K562 (cell line): ENCODE data around the gene RBM3. TPM values are rescaled to one million over a fixed set of nuclear protein-coding genes. Genes with fewer than 3 reads are reported as not detected.
A peak's percentile ranks its signal among the peaks of the same experiment; 100 is the strongest.

Experiments
- ATAC-seq: fragments of 200-7000 bp; cut with Tn5 transposase; 3 replicates; pipeline ENCODE4 v1.9.1; 2020; ENCODE audit warnings: moderate library complexity
- BruUV-seq: library from RNA; stranded (reverse); fragments of 400-500 nt; replicated peaks from 2 replicates; lab custom pipeline; 2021; lab: Mats Ljungman, UMichigan
- CTCF ChIA-PET: fragments of 300-600 bp; formaldehyde crosslinking; extraction: SDS; loops from one replicate; lab custom pipeline; 2021; ENCODE audit warnings: low intra/inter-chr PET ratio; lab: Yijun Ruan, JAX
- POLR2A ChIA-PET: fragments of 300-600, 350-650 bp; sonication (Branson Sonifier 250); formaldehyde crosslinking; extraction: SDS; loops from one replicate; lab custom pipeline; 2021; ENCODE audit warnings: antibody characterized with exemption, inconsistent platforms; lab: Yijun Ruan, JAX
- DNase-seq, 4 experiments: peaks; one replicate each; pipeline versions ENCODE4 v3.0.0 to v3.0.0-alpha.2; 2011 to 2018; ENCODE audit warnings: low spot score in 3 of 4, mixed read lengths in 3 of 4; ENCODE audit errors: extremely low read depth in 1 of 4
- FAIRE-seq: peaks from 2 replicates; lab custom pipeline; 2011; peaks lifted over from hg19 to GRCh38; lab: Jason Lieb, UNC
- H2AFZ ChIP-seq: 2 replicates; pipeline ENCODE4 v1.6.0; 2011; ENCODE audit warnings: low read depth, low read length, control low read depth, inconsistent platforms
- H3K27ac ChIP-seq: fragments of 200-600 bp; 3 replicates; pipeline ENCODE4 v1.8.0; 2011; ENCODE audit warnings: low read depth, mild to moderate bottlenecking, control low read depth, inconsistent platforms, low read length, moderate library complexity, mixed read lengths; ENCODE audit errors: extremely low read depth
- H3K27me3 ChIP-seq, 2 experiments: fragments of 300-600 bp in 1 of 2; 2 replicates in 1 of 2; 3 replicates in 1 of 2; pipeline versions ENCODE4 v1.6.0 to v1.8.0; 2011; ENCODE audit warnings: inconsistent platforms in 2 of 2, low read length in 2 of 2, mild to moderate bottlenecking in 1 of 2, mixed read lengths in 1 of 2, moderate library complexity in 1 of 2; ENCODE audit not compliant: control insufficient read depth in 2 of 2, insufficient read depth in 2 of 2
- H3K36me3 ChIP-seq: fragments of 300-600 bp; 3 replicates; pipeline ENCODE4 v1.8.0; 2011; ENCODE audit warnings: mild to moderate bottlenecking, low read length, inconsistent platforms; ENCODE audit not compliant: control insufficient read depth, insufficient read depth
- H3K4me1 ChIP-seq, 2 experiments: fragments of 200-600 bp in 1 of 2; replicated peaks in 1 of 2; 2 replicates in 1 of 2; 3 replicates in 1 of 2; pipeline versions ENCODE4 v1.5.1 to v1.8.0; 2011; ENCODE audit warnings: inconsistent platforms in 2 of 2, low read length in 2 of 2, mild to moderate bottlenecking in 1 of 2, mixed read lengths in 1 of 2, moderate library complexity in 1 of 2; ENCODE audit not compliant: control insufficient read depth in 2 of 2, insufficient read depth in 2 of 2
- H3K4me2 ChIP-seq: 2 replicates; pipeline ENCODE4 v1.6.1; 2011; ENCODE audit warnings: low read length, control low read depth, inconsistent platforms, mixed read lengths; ENCODE audit not compliant: insufficient read depth
- H3K4me3 ChIP-seq: fragments of 200-600 bp; sonication (generic), shearing (Covaris generic); 2 replicates; pipeline ENCODE4 v1.5.1; 2016; ENCODE audit warnings: control low read depth, inconsistent platforms
- H3K79me2 ChIP-seq: fragments of 200-600 bp; 3 replicates; pipeline ENCODE4 v1.8.0; 2011; ENCODE audit warnings: low read length, inconsistent platforms; ENCODE audit not compliant: control insufficient read depth, insufficient read depth
- H3K9ac ChIP-seq, 2 experiments: 2 replicates each; pipeline versions ENCODE4 v1.6.0 to v1.6.1; 2011; ENCODE audit warnings: low read depth in 2 of 2, low read length in 2 of 2, control low read depth in 1 of 2, inconsistent platforms in 1 of 2, mild to moderate bottlenecking in 1 of 2, mixed read lengths in 1 of 2; ENCODE audit not compliant: insufficient read depth in 1 of 2
- H3K9me1 ChIP-seq: one replicate; pipeline ENCODE4 v1.6.0; 2011; ENCODE audit warnings: inconsistent platforms, mild to moderate bottlenecking, low read length, moderate library complexity; ENCODE audit not compliant: control insufficient read depth, insufficient read depth
- H3K9me3 ChIP-seq: replicated peaks from 2 replicates; pipeline ENCODE4 v1.5.1; 2011; ENCODE audit warnings: low read depth, low read length, inconsistent platforms; ENCODE audit not compliant: control insufficient read depth, insufficient read depth
- H4K20me1 ChIP-seq: replicated peaks from 2 replicates; pipeline ENCODE4 v1.6.1; 2011; ENCODE audit warnings: low read length, inconsistent platforms, mixed read lengths; ENCODE audit not compliant: control insufficient read depth, insufficient read depth
- ARID1B ChIP-seq: fragments of 450-650 bp; IDR thresholded peaks from 2 replicates; pipeline ENCODE4 v1.6.1; 2016; ENCODE audit warnings: antibody characterized with exemption, mild to moderate bottlenecking, inconsistent platforms
- CCAR2 ChIP-seq: fragments of 200-400 bp; formaldehyde crosslinking; IDR thresholded peaks from 2 replicates; pipeline ENCODE4 v1.6.1; 2017; ENCODE audit warnings: mild to moderate bottlenecking, low read depth, low read length
- FOSL1 ChIP-seq: fragments of 200-800 bp; sonication (Bioruptor generic); conservative IDR thresholded peaks from 2 replicates; pipeline ENCODE4 v1.6.1; 2016; ENCODE audit warnings: missing genetic modification characterization, missing compliant biosample characterization
- FOXM1 ChIP-seq, 2 experiments: fragments of 450-650 bp in 1 of 2; sonication (generic) in 1 of 2; formaldehyde crosslinking in 1 of 2; IDR thresholded peaks; 2 replicates each; pipeline versions ENCODE4 v1.6.1 to v1.9.0; 2017 to 2022; ENCODE audit warnings: low read depth in 2 of 2, mild to moderate bottlenecking in 2 of 2, missing genetic modification reagents in 1 of 2, moderate library complexity in 1 of 2
- JUN ChIP-seq, 2 experiments: sonication (generic) in 1 of 2; formaldehyde crosslinking in 1 of 2; IDR thresholded peaks; 2 replicates each; pipeline versions ENCODE4 v1.6.1 to v1.8.0; 2012 to 2022; ENCODE audit warnings: borderline replicate concordance in 2 of 2, mild to moderate bottlenecking in 2 of 2, improper control_type of control experiment in 1 of 2, low read depth in 1 of 2, low read length in 1 of 2, missing genetic modification reagents in 1 of 2
- MEF2D ChIP-seq: conservative IDR thresholded peaks from 2 replicates; pipeline ENCODE4 v1.6.1; 2016; ENCODE audit warnings: low read depth, missing genetic modification characterization, missing compliant biosample characterization
- SMARCA4 ChIP-seq: fragments of 450-650 bp; IDR thresholded peaks from 2 replicates; pipeline ENCODE4 v1.6.1; 2016
- SOX6 ChIP-seq: fragments of 450-650 bp; IDR thresholded peaks from 2 replicates; pipeline ENCODE4 v1.6.1; 2014; ENCODE audit warnings: mild to moderate bottlenecking
- YY1 ChIP-seq, 3 experiments: IDR thresholded peaks; 2 replicates each; pipeline ENCODE4 v1.6.1; 2011; ENCODE audit warnings: low read length in 2 of 3, mild to moderate bottlenecking in 2 of 3, moderate library complexity in 2 of 3, borderline replicate concordance in 1 of 3, control low read depth in 1 of 3, low read depth in 1 of 3; ENCODE audit not compliant: insufficient read depth in 3 of 3, insufficient replicate concordance in 2 of 3, control insufficient read depth in 1 of 3, insufficient read length in 1 of 3; ENCODE audit errors: extremely low read depth in 1 of 3
- ZKSCAN3 ChIP-seq: fragments of 250-450 bp; sonication (Bioruptor Pico); IDR thresholded peaks from 2 replicates; pipeline ENCODE4 v1.4.0; 2020
- ZNF41 ChIP-seq: fragments of 250-450 bp; sonication (Bioruptor Pico); conservative IDR thresholded peaks from 2 replicates; pipeline ENCODE4 v1.4.0; 2020; ENCODE audit warnings: mild to moderate bottlenecking
- WGBS: fragments of 100-300 bp; shearing (Covaris generic); methylation state at CpG from one replicate; pipeline ENCODE4 v1.1.6; 2016; ENCODE audit warnings: low coverage, mixed read lengths; ENCODE audit not compliant: insufficient coverage; ENCODE audit errors: missing lambda C conversion rate; 5-methylcytosine and 5-hydroxymethylcytosine counted together
- in situ Hi-C: fragments of 300-500 bp; cut with MboI; formaldehyde crosslinking; loops from 4 replicates; pipeline ENCODE4 v1.15.0; 2018; ENCODE audit warnings: inconsistent platforms, mixed read lengths
- intact Hi-C: fragments of 100-400 bp; cut with micrococcal nuclease; formaldehyde crosslinking; loops from 2 replicates; pipeline ENCODE4 v1.14.2; 2022
- polyA plus RNA-seq, 8 experiments: library from polyadenylated mRNA; depleted of rRNA in 4 of 8; stranded (reverse) in 5 of 8; unstranded in 3 of 8; fragments of >200 nt; fragmentation: Nextera tagmentation in 2 of 8; fragmentation: Illumina TruSeq in 1 of 8; extraction: Ambion mirVana in 2 of 8; extraction: Trizol in 1 of 8; gene quantifications; 2 replicates each; pipeline versions ENCODE4 v1.2.1 to v1.2.3, GENCODE V29; 2011 to 2014; ENCODE audit warnings: inconsistent platforms in 1 of 8, missing spikeins in 1 of 8
- total RNA-seq, 7 experiments: library from RNA; depleted of rRNA in 6 of 7; stranded (reverse); fragments of >200 nt in 6 of 7; fragmentation: Illumina TruSeq in 2 of 7; extraction: Trizol in 2 of 7; gene quantifications; 2 replicates each; pipeline versions ENCODE4 v1.2.1 to v1.2.3, GENCODE V29; 2011 to 2021; ENCODE audit warnings: low replicate concordance in 1 of 7
- TF ChIP-seq, protein P1 (sequence below): fragments of 200-800 bp; sonication (Bioruptor generic); IDR thresholded peaks from 2 replicates; pipeline ENCODE4 v1.6.1; 2017; ENCODE audit warnings: missing genetic modification characterization, missing compliant biosample characterization
- TF ChIP-seq, protein P2 (sequence below): fragments of 450-650 bp; IDR thresholded peaks from 2 replicates; pipeline ENCODE4 v1.6.1; 2017; ENCODE audit warnings: antibody characterized with exemption, mild to moderate bottlenecking

Gene RBM3
- total and polyA plus RNA-seq, 9 of the 15 experiments (the other 6 are each of a cell fraction or from before 2014, with no cell fraction given): 70.3 to 272 (median 209) TPM

DNA sequence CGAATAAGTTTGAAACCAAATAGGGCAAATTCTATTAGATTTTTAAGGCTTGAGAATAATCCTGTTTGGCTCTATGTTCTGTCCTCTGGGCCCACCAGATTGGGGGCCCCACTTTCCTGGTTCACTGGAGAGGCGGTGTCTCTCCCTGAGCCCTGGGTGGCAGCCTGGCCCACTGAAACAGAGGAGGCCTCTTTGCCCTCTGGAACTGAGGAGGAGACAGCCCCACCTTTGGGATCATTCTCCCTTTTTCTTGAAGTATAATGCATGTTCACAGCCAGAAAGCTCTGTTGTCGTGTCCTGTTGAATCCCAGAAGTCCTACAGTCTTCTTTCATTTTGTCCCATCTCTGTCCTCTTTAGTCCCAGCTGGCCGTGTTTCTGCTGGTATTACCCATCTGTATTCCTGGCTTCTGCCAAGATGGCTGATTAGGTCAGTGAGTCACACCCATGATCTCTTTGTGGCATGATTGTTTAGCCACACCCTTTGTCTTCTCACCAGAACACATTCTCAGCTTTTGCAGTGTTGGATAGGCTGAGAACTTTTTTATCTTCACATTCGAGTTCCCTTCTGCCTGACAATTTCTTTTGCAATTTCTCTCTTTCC is 42.8 kb upstream of the RBM3 start:
- intact Hi-C loops: no loop called here
- H3K9me1 ChIP-seq: no peaks in the 10 kb centered on the region
- peak overlapping the region; percentile 55 for H3K4me2 ChIP-seq
- ChIA-PET CTCF (no interaction called here), POLR2A (interaction anchor here (0.6 to 2.2 kb wide), 6 partner anchors 9 to 1386 kb away, joined by 3 to 10 read pairs (median 3); partner anchors contain the start of genes RBM10, RBM3 and TBC1D25)
- BruUV-seq: no TSS peak
- peak; percentile 81 for FAIRE-seq
- WGBS: 11% methylated on average over 5 of the region's 5 CpGs
- DNase-seq: peak; percentile 22 to 75 (median 38)
- H3K36me3 ChIP-seq: peaks cover 30% of the 10 kb centered on the region; the same call in 2 of the 3 replicates
- peak; percentile 75 for ATAC-seq
- peak overlapping the region; percentile 39 to 74; a peak in 3 of 4 replicates for H3K9ac ChIP-seq
- peak overlapping the region; percentile 64 for H2AFZ ChIP-seq
- H3K27ac ChIP-seq: peak overlapping the region; percentile 83
- in situ Hi-C loops: no loop called here
- no peaks in the 10 kb centered on the region; the same call in 2 of the 3 replicates for H3K79me2 ChIP-seq
- H4K20me1 ChIP-seq: no peaks in the 10 kb centered on the region
- no peaks in the 10 kb centered on the region for H3K27me3 ChIP-seq
- no peaks in the 10 kb centered on the region for H3K9me3 ChIP-seq
- H3K4me1 ChIP-seq: peaks cover 2 to 17% of the 10 kb centered on the region in 2 experiments; a peak in 4 of 5 replicates
- H3K4me3 ChIP-seq: no peak overlapping the region
- TF ChIP-seq ZKSCAN3 (CRISPR knock-in tag) (no peak), SOX6 (peak; percentile 78), FOXM1 (IDR thresholded peaks at IDR 0.05; ENCODE audit: low read depth) (no peak), FOXM1 (CRISPR knock-in tag; IDR thresholded peaks at IDR 0.05; ENCODE audit: low read depth) (no peak), MEF2D (tag) (peak; percentile 45; the same call in 1 of the 2 replicates), FOSL1 (tag) (peak; percentile 80), ZNF41 (CRISPR knock-in tag) (no peak), JUN (IDR thresholded peaks at IDR 0.05; ENCODE audit: borderline replicate concordance, low read depth, low read length) (peak; percentile 40; the same call in 1 of the 2 replicates), JUN (CRISPR knock-in tag; IDR thresholded peaks at IDR 0.05; ENCODE audit: borderline replicate concordance) (no peak), CCAR2 (no peak), SMARCA4 (peak; percentile 69), ARID1B (peak; percentile 64), YY1 (IDR thresholded peaks at IDR 0.05; ENCODE audit: borderline replicate concordance in 1 of 3, control insufficient read depth in 1 of 3, extremely low read depth in 1 of 3, insufficient read depth in 3 of 3, insufficient read length in 1 of 3, insufficient replicate concordance in 2 of 3, low read depth in 1 of 3, low read length in 2 of 3) (peak in 2 of 3 experiments; percentile 32 to 79)
- TF ChIP-seq, protein P1, sequence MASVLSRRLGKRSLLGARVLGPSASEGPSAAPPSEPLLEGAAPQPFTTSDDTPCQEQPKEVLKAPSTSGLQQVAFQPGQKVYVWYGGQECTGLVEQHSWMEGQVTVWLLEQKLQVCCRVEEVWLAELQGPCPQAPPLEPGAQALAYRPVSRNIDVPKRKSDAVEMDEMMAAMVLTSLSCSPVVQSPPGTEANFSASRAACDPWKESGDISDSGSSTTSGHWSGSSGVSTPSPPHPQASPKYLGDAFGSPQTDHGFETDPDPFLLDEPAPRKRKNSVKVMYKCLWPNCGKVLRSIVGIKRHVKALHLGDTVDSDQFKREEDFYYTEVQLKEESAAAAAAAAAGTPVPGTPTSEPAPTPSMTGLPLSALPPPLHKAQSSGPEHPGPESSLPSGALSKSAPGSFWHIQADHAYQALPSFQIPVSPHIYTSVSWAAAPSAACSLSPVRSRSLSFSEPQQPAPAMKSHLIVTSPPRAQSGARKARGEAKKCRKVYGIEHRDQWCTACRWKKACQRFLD (CRISPR knock-in tag): peak; percentile 20; the same call in 1 of the 2 replicates
- TF ChIP-seq, protein P2, sequence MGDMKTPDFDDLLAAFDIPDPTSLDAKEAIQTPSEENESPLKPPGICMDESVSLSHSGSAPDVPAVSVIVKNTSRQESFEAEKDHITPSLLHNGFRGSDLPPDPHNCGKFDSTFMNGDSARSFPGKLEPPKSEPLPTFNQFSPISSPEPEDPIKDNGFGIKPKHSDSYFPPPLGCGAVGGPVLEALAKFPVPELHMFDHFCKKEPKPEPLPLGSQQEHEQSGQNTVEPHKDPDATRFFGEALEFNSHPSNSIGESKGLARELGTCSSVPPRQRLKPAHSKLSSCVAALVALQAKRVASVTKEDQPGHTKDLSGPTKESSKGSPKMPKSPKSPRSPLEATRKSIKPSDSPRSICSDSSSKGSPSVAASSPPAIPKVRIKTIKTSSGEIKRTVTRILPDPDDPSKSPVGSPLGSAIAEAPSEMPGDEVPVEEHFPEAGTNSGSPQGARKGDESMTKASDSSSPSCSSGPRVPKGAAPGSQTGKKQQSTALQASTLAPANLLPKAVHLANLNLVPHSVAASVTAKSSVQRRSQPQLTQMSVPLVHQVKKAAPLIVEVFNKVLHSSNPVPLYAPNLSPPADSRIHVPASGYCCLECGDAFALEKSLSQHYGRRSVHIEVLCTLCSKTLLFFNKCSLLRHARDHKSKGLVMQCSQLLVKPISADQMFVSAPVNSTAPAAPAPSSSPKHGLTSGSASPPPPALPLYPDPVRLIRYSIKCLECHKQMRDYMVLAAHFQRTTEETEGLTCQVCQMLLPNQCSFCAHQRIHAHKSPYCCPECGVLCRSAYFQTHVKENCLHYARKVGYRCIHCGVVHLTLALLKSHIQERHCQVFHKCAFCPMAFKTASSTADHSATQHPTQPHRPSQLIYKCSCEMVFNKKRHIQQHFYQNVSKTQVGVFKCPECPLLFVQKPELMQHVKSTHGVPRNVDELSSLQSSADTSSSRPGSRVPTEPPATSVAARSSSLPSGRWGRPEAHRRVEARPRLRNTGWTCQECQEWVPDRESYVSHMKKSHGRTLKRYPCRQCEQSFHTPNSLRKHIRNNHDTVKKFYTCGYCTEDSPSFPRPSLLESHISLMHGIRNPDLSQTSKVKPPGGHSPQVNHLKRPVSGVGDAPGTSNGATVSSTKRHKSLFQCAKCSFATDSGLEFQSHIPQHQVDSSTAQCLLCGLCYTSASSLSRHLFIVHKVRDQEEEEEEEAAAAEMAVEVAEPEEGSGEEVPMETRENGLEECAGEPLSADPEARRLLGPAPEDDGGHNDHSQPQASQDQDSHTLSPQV: peak; percentile 76
